ENCODE measurements around the gene MYH9. TPM values are rescaled to one million over a fixed set of nuclear protein-coding genes. Genes with fewer than 3 reads are reported as not detected.
"Not testable (repeated sequence)": the region's sequence is repeated elsewhere in the genome, so short reads cannot be mapped to it uniquely, and the experiment has no call there.

MYH9 gene
- total and polyA plus RNA-seq, 10 donors = 59.8 to 1,376 (median 711) TPM

DNA sequence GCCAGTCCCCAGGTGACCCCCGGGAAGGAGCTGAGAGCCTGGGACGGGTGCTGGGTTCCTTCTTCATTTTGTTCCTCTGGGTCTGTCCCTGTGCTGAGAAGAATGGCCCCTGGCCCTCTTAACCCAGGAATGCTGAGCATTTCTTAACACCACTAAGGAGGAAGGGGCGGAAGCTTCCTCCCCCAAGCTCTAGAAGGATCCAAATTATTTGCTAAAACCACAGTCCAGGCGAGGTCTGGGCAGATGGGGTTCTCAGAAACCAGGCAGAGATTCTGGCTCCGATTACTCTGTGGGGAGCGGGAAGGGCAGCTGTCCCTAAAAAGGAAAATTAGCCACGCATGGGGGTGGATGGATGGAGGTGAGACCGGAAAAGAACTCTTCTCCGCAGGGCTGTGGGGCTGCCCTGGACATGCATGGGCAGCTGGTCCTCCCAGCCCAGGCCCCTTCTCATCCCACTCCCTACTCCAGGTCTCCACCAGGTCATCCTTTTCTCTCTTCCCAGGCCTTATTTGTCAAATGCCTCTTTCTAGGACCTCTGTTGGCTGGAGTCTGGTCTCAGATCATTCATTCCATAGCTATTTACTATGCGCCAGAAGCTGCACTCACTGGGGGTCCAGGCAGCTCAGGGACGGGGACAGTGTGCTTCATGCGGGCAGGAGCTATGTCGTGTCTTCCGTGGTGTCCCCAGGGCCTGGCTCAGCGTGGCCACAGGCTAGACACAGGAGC is 45.0 kb upstream of the MYH9 start:
- no peak for DNase-seq
- Histone ChIP-seq H3K27ac (peak overlapping the region in 7 of 8 donors; percentile 1 to 83 (median 65)), H3K4me3 (no peak overlapping the region), H3K9me3 (no peaks in the 10 kb centered on the region), H3K27me3 (replicated peaks in 1 of 7) (no peaks in the 10 kb centered on the region), H3K4me1 (peaks cover 15 to 69% (median 40%) of the 10 kb centered on the region in 6 donors), H3K36me3 (no peaks in the 10 kb centered on the region)
- intact Hi-C loops (cut with DNase I; ENCODE audit: low total_unique reads) = no loop called here
- TF ChIP-seq, protein P1, sequence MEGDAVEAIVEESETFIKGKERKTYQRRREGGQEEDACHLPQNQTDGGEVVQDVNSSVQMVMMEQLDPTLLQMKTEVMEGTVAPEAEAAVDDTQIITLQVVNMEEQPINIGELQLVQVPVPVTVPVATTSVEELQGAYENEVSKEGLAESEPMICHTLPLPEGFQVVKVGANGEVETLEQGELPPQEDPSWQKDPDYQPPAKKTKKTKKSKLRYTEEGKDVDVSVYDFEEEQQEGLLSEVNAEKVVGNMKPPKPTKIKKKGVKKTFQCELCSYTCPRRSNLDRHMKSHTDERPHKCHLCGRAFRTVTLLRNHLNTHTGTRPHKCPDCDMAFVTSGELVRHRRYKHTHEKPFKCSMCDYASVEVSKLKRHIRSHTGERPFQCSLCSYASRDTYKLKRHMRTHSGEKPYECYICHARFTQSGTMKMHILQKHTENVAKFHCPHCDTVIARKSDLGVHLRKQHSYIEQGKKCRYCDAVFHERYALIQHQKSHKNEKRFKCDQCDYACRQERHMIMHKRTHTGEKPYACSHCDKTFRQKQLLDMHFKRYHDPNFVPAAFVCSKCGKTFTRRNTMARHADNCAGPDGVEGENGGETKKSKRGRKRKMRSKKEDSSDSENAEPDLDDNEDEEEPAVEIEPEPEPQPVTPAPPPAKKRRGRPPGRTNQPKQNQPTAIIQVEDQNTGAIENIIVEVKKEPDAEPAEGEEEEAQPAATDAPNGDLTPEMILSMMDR (IDR thresholded peaks at IDR 0.05 in 8 of 11, conservative IDR thresholded peaks at IDR 0.05 in 3 of 11) = no peak
- TF ChIP-seq POLR2AphosphoS5 (IDR thresholded peaks at IDR 0.05) = peak in 1 of 3 donors; percentile 35
- WGBS, 5 donors = 70 to 82% (median 75%) methylated on average over 15 of the region's 15 CpGs

GRCh38 chr22:36431977-36432376 is 44.2 kb upstream of the MYH9 start:
- 80 to 91% (median 90%) methylated on average over 9 of the region's 9 CpGs for WGBS, 5 donors
- DNase-seq = no peak
- Histone ChIP-seq H3K4me1 (peaks cover 15 to 69% (median 40%) of the 10 kb centered on the region in 6 donors), H3K4me3 (no peak overlapping the region), H3K9me3 (no peaks in the 10 kb centered on the region), H3K27me3 (replicated peaks in 1 of 7) (no peaks in the 10 kb centered on the region), H3K36me3 (no peaks in the 10 kb centered on the region), H3K27ac (peak overlapping the region in 7 of 8 donors; percentile 1 to 83 (median 65))
- intact Hi-C loops (cut with DNase I; ENCODE audit: low total_unique reads) = no loop called here
- no peak for TF ChIP-seq POLR2A (IDR thresholded peaks at IDR 0.05)
- TF ChIP-seq POLR2AphosphoS5 (IDR thresholded peaks at IDR 0.05) = no peak
- TF ChIP-seq, protein P1 (IDR thresholded peaks at IDR 0.05 in 8 of 11, conservative IDR thresholded peaks at IDR 0.05 in 3 of 11) = no peak

DNA sequence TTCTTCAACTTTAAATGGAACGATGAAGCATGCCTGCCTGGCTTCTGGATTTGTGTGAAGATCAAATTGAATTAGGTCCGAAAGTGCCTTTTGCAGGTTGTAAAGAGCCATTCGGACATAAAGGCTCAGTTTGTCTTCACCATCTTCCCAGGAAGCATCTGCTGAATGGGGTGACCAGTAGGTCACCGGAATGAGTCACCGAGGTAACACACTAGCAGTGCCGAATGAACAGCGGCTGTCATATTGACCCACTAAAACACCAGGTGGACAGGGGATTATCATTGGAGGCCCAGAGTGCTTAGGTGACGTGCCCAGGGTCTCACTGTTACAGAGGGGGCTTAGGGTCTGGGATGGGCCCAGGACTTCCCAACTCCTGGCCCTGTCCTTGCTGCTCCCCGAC is 43.1 kb upstream of the MYH9 start:
- Histone ChIP-seq H3K36me3 (no peaks in the 10 kb centered on the region), H3K9me3 (no peaks in the 10 kb centered on the region), H3K4me1 (peaks cover 19 to 69% (median 41%) of the 10 kb centered on the region in 6 donors), H3K27ac (peak overlapping the region in 3 of 8 donors; percentile 16 to 83 (median 18)), H3K4me3 (no peak overlapping the region), H3K27me3 (replicated peaks in 1 of 7) (no peaks in the 10 kb centered on the region)
- no peak for DNase-seq
- intact Hi-C loops (cut with DNase I; ENCODE audit: low total_unique reads) = no loop called here
- 78 to 93% (median 85%) methylated on average over 7 to 9 of the region's 9 CpGs for WGBS, 5 donors
- TF ChIP-seq POLR2AphosphoS5 (IDR thresholded peaks at IDR 0.05) (no peak), POLR2A (IDR thresholded peaks at IDR 0.05) (no peak)
- TF ChIP-seq, protein P1 (IDR thresholded peaks at IDR 0.05 in 8 of 11, conservative IDR thresholded peaks at IDR 0.05 in 3 of 11) = no peak

GRCh38 chr22:36427952-36428351 is 40.2 kb upstream of the MYH9 start:
- H3K27me3 ChIP-seq (replicated peaks in 1 of 7); DNase-seq; H3K36me3 ChIP-seq; H3K4me3 ChIP-seq; intact Hi-C loops (cut with DNase I; ENCODE audit: low total_unique reads); H3K9me3 ChIP-seq: not testable (repeated sequence)
- Histone ChIP-seq H3K4me1 (peaks cover 10 to 69% (median 33%) of the 10 kb centered on the region in 6 donors), H3K27ac (peak overlapping the region in 3 of 8 donors; percentile 73)
- WGBS, 5 donors = 87 to 93% (median 89%) methylated on average over 11 of the region's 11 CpGs

All from spleen (tissue), 11 donors.